Endothelial cell of umbilical vein (primary cell): Measurements from ENCODE around the gene DSP. TPM values are rescaled to one million over a fixed set of nuclear protein-coding genes. Genes with fewer than 3 reads are reported as not detected.

Experiments used
- BruUV-seq: library from RNA; stranded (reverse); fragments of 400-500 nt; replicated peaks from 2 replicates; lab custom pipeline; 2021; lab: Mats Ljungman, UMichigan
- CTCF ChIA-PET: fragments of 300-600, 350-600 bp; sonication (Branson Sonifier 250); formaldehyde crosslinking; loops from one replicate; lab custom pipeline; 2021; ENCODE audit warnings: antibody characterized with exemption, inconsistent platforms; lab: Charles Lee
- POLR2A ChIA-PET: fragments of 300-600, 350-600 bp; sonication (Branson Sonifier 250); formaldehyde crosslinking; loops from one replicate; lab custom pipeline; 2021; ENCODE audit warnings: antibody characterized with exemption, inconsistent platforms; lab: Charles Lee
- DNase-seq: peaks from one replicate; pipeline ENCODE4 v3.0.0-alpha.2; 2011; ENCODE audit warnings: low read depth, low spot score
- FAIRE-seq: peaks from 2 replicates; lab custom pipeline; 2011; peaks lifted over from hg19 to GRCh38; lab: Jason Lieb, UNC
- H2AFZ ChIP-seq: 2 replicates; pipeline ENCODE4 v1.6.0; 2012; ENCODE audit warnings: low read depth, low read length, control low read depth, inconsistent platforms
- H3K27ac ChIP-seq: 2 replicates; pipeline ENCODE4 v1.5.1; 2011; ENCODE audit warnings: low read depth, mild to moderate bottlenecking, control low read depth, low read length, moderate library complexity; ENCODE audit not compliant: insufficient read depth
- H3K27me3 ChIP-seq, 2 experiments: 2 replicates each; pipeline versions ENCODE4 v1.6.0 to v1.6.1; 2011; ENCODE audit warnings: low read length in 2 of 2, mixed read lengths in 1 of 2; ENCODE audit not compliant: control insufficient read depth in 2 of 2, insufficient read depth in 2 of 2
- H3K36me3 ChIP-seq, 2 experiments: 2 replicates in 1 of 2; 3 replicates in 1 of 2; pipeline ENCODE4 v1.5.1; 2011; ENCODE audit warnings: low read length in 2 of 2, mild to moderate bottlenecking in 1 of 2, moderate library complexity in 1 of 2; ENCODE audit not compliant: control insufficient read depth in 2 of 2, insufficient read depth in 2 of 2; ENCODE audit errors: extremely low read depth in 1 of 2
- H3K4me1 ChIP-seq: 3 replicates; pipeline ENCODE4 v1.5.1; 2011; ENCODE audit warnings: mild to moderate bottlenecking, low read length; ENCODE audit not compliant: control insufficient read depth, insufficient read depth; ENCODE audit errors: extremely low read depth
- H3K4me2 ChIP-seq: 2 replicates; pipeline ENCODE4 v1.6.1; 2011; ENCODE audit warnings: low read length, control low read depth, mixed read lengths; ENCODE audit not compliant: insufficient read depth
- H3K4me3 ChIP-seq, 3 experiments: fragments of 200-600 bp in 1 of 3; sonication (generic), shearing (Covaris generic) in 1 of 3; replicated peaks in 1 of 3; 2 replicates each; pipeline ENCODE4 v1.5.1; 2011 to 2016; ENCODE audit warnings: control low read depth in 3 of 3, low read length in 3 of 3, mild to moderate bottlenecking in 2 of 3, inconsistent platforms in 1 of 3, low read depth in 1 of 3, moderate library complexity in 1 of 3; ENCODE audit not compliant: insufficient read depth in 1 of 3
- H3K79me2 ChIP-seq: 2 replicates; pipeline ENCODE4 v1.6.0; 2012; ENCODE audit warnings: low read length, inconsistent platforms; ENCODE audit not compliant: control insufficient read depth, insufficient read depth
- H3K9ac ChIP-seq: replicated peaks from 2 replicates; pipeline ENCODE3; 2011; ENCODE audit warnings: low read length, control low read depth; ENCODE audit not compliant: insufficient read depth; ENCODE audit errors: extremely low read depth
- H3K9me1 ChIP-seq: replicated peaks from 3 replicates; pipeline ENCODE4 v1.6.0; 2011; ENCODE audit warnings: mild to moderate bottlenecking, low read length; ENCODE audit not compliant: control insufficient read depth, insufficient read depth; ENCODE audit errors: extremely low read depth
- H3K9me3 ChIP-seq: replicated peaks from 2 replicates; pipeline ENCODE4 v1.5.1; 2012; ENCODE audit warnings: low read length, inconsistent platforms; ENCODE audit not compliant: control insufficient read depth, insufficient read depth
- H4K20me1 ChIP-seq: replicated peaks from 2 replicates; pipeline ENCODE3; 2011; ENCODE audit warnings: mild to moderate bottlenecking, low read length; ENCODE audit not compliant: control insufficient read depth, insufficient read depth; ENCODE audit errors: extremely low read depth
- CTCF ChIP-seq, 2 donors: IDR thresholded peaks; 1 replicate in 1 of 2; 2 replicates in 1 of 2; pipeline ENCODE4 v1.5.1; 2011; ENCODE audit warnings: low read length in 2 of 2, mild to moderate bottlenecking in 2 of 2, moderate library complexity in 2 of 2, control low read depth in 1 of 2, inconsistent platforms in 1 of 2, low read depth in 1 of 2; ENCODE audit not compliant: insufficient read depth in 1 of 2; ENCODE audit errors: extremely low read depth in 1 of 2
- EZH2 ChIP-seq: IDR thresholded peaks from 2 replicates; pipeline ENCODE4 v1.6.1; 2012; ENCODE audit warnings: borderline replicate concordance, low read depth, mild to moderate bottlenecking, moderate library complexity, low read length, inconsistent platforms; ENCODE audit not compliant: severe bottlenecking
- JUN ChIP-seq: IDR thresholded peaks from 2 replicates; pipeline ENCODE4 v1.6.1; 2011; ENCODE audit warnings: borderline replicate concordance, low read depth; ENCODE audit not compliant: insufficient read length, insufficient read depth
- MAX ChIP-seq: IDR thresholded peaks from 2 replicates; pipeline ENCODE4 v1.6.1; 2011; ENCODE audit not compliant: insufficient read depth, insufficient read length
- MYC ChIP-seq: IDR thresholded peaks from one replicate; pipeline ENCODE4 v1.6.1; 2011; ENCODE audit warnings: mild to moderate bottlenecking, low read depth, low read length
- POLR2AphosphoS5 ChIP-seq: IDR thresholded peaks from 2 replicates; pipeline ENCODE4 v1.6.1; 2012; ENCODE audit warnings: low read depth, mild to moderate bottlenecking, control low read depth, low read length, moderate library complexity; ENCODE audit not compliant: insufficient read depth
- dilution Hi-C: fragments of 300-500 bp; cut with MboI; formaldehyde crosslinking; loops from one replicate; pipeline ENCODE4 v1.15.0; 2019; ENCODE audit warnings: low sequenced_read_pairs; ENCODE audit not compliant: extremely low pct_ligation_motif_present
- intact Hi-C: fragments of 100-400 bp; cut with micrococcal nuclease; formaldehyde crosslinking; loops from one replicate; pipeline ENCODE4 v1.10.0; 2022
- polyA plus RNA-seq, 4 experiments: library from polyadenylated mRNA; depleted of rRNA in 3 of 4; stranded (reverse) in 3 of 4; unstranded in 1 of 4; fragments of >200 nt; gene quantifications; 2 replicates each; pipeline versions ENCODE4 v1.2.1 to v1.2.3, GENCODE V29; 2011 to 2012; ENCODE audit warnings: missing spikeins in 1 of 4
- total RNA-seq: library from RNA; stranded (reverse); gene quantifications from 2 replicates; pipeline ENCODE4 v1.2.3, GENCODE V29; 2021

Gene DSP
- total and polyA plus RNA-seq, 2 donors (not counting 3 experiments of a cell fraction or from before 2014, with no cell fraction given): 0.03 to 0.77 TPM

GRCh38 chr6:7558781-7559180 lies 17.3 kb downstream of the DSP start:
- CTCF ChIA-PET: interaction anchor here (1.0 kb wide), 1 partner anchor 9 kb away, joined by 3 read pairs; no protein-coding TSS in a partner anchor
- no peak overlapping the region for H3K27ac ChIP-seq
- H3K4me3 ChIP-seq: no peak overlapping the region
- no peak overlapping the region for H3K4me2 ChIP-seq
- FAIRE-seq: no peak
- no TSS peak for BruUV-seq
- intact Hi-C loops (no loop called here), dilution Hi-C loops (no loop called here)
- H3K79me2 ChIP-seq: no peaks in the 10 kb centered on the region
- TF ChIP-seq JUN (no peak), CTCF (IDR thresholded peaks at IDR 0.05; ENCODE audit: extremely low read depth in 1 of 2, insufficient read depth in 1 of 2, low read depth in 1 of 2, low read length in 2 of 2) (no peak), MYC (no peak), POLR2AphosphoS5 (no peak), MAX (no peak), EZH2 (no peak)
- POLR2A ChIA-PET: no interaction called here
- no peak overlapping the region for H2AFZ ChIP-seq
- H3K9me1 ChIP-seq: no peaks in the 10 kb centered on the region
- H3K36me3 ChIP-seq: no peaks in the 10 kb centered on the region
- peaks cover 2 to 5% of the 10 kb centered on the region in 2 experiments for H3K27me3 ChIP-seq
- H3K4me1 ChIP-seq: no peaks in the 10 kb centered on the region
- DNase-seq: no peak
- no peak overlapping the region for H3K9ac ChIP-seq
- no peaks in the 10 kb centered on the region for H4K20me1 ChIP-seq
- H3K9me3 ChIP-seq: no peaks in the 10 kb centered on the region
